ENCODE measurements around the gene RNU6-9.
"Not testable (repeated sequence)": the region's sequence is repeated elsewhere in the genome, so short reads cannot be mapped to it uniquely, and the experiment has no call there.

Gene RNU6-9

DNA sequence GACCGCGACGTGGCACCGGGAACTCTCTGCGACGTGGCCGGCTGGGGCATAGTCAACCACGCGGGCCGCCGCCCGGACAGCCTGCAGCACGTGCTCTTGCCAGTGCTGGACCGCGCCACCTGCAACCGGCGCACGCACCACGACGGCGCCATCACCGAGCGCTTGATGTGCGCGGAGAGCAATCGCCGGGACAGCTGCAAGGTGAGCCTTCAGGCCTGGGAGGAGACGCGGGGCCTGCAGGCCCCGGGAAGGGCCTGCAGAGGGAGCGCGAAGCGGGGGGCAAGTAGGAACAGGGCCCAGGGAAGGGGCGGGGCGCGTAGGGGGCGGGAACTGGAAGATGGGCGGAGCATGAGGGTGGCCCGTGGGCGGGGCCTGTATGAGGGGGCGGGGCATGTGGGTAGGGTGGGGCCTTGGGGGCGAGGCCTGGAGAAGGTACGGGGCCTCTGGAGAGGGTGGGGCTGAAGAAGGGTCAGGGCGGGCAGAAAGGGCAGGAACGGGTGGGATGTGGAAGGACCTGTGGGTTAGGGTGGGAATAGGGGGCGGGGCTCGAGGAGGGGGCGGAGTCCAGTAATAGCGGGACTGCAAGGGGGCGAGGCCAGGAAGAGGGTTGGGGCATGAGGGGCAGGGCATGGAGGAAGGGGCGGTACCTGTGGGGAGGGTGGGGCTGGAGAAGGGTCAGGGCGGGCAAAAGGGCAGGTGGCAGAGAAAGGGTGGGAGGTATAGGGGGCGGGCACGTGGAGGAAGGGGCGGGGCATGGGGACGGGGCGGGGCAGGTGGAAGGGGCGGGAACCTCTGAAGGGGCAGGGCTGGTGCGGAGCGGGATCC is 31.3 kb upstream of the RNU6-9 start:
- DNase-seq, result peak; percentile 46 to 61

DNA sequence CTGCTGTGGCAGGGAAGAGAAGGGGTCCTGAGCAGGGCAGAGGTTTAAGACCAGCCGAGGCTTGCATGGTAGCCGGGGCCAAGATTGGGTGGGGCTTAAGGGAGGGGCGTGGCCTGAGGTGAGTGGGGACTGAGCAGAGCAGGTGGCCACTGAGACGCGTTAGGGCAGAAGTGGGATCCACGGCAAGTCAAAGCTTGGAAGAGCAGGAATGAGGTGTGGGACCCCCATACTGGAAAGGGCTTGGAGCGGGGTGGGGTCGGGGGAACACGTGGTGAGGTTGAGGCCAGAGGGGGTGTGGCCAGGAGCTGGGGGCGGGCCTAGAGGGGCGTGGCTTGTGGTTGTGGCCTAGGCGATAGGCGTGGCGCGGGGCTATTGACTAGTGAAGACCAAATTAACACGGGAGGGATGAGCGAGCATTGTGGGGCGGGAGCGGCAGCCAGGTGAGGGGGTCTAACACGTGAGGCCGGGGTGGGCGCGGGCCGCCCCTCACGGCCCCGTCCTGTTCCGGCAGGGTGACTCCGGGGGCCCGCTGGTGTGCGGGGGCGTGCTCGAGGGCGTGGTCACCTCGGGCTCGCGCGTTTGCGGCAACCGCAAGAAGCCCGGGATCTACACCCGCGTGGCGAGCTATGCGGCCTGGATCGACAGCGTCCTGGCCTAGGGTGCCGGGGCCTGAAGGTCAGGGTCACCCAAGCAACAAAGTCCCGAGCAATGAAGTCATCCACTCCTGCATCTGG is 30.5 kb upstream of the RNU6-9 start:
- DNase-seq, result peak; percentile 69 to 71

DNA sequence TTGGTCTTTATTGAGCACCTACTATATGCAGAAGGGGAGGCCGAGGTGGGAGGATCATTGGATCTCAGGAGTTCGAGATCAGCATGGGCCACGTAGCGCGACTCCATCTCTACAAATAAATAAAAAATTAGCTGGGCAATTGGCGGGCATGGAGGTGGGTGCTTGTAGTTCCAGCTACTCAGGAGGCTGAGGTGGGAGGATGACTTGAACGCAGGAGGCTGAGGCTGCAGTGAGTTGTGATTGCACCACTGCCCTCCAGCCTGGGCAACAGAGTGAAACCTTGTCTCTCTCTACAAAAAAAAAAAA is 30.0 kb upstream of the RNU6-9 start:
- DNase-seq, result no peak

- DNase-seq, result no peak
These were observed 26.4 kb upstream of the RNU6-9 start for GRCh38 chr19:866769-867300.

- DNase-seq, result no peak
These were observed 25.9 kb upstream of the RNU6-9 start for GRCh38 chr19:867301-867793.

- DNase-seq, result no peak
These were observed 25.3 kb upstream of the RNU6-9 start for GRCh38 chr19:867855-868457.

DNA sequence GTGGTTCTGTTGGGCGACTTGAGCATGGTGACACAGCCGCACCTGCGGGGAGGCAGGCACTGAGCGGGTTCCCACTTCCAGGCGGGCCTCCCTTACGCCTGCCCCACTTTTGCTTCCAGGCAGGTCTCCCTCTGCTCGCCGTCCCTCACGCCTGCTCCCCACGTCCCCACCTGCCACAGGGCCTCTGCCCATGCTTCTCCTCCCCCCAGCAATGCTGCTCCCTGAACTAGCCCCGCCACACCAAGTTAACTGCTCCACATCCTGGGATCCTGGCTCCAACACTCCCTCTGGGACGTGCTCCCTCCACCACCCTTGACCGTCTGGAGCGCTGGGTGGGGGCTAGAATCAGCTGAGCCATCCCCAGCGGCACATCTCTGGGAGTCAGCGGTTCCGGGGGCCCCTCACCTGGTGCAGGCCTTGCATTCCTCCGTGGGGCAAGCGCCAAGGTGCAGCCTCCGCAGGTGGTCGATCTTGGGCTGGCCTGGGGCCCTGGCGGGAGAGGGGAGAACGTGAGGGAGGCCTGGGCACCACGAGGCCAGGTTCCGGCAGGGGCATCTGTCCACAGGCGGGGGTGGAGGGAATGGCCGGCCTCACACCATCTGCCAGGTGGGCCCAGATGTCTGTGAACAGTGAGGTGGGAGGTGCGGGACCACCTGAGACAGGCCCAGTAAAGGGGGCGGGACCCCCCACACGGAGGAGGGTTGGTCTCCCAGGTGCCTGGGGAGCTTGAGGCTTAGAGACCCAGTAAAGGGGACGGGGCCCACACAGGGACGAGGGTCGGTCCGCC is 24.6 kb upstream of the RNU6-9 start:
- DNase-seq, result no peak

GRCh38 chr19:869245-870177 is 23.8 kb upstream of the RNU6-9 start:
- no peak for DNase-seq

DNA sequence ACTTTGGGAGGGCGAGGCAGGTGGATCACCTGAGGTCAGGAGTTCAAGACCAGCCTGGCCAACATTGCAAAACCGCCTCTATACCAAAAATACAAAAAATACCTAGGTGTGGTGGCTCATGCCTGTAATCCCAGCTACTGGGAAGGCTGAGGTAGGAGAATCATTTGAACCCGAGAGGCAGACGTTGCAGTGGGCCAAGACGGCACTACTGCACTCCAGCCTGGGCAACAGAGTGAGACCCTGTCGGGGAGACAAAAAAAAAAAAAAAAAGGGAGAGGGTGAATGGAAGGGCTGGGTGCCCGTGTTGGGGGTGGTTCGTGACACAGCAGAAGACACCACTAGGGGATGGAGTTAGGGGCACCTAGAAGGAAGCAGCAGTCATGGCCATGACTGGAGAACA is 23.0 kb upstream of the RNU6-9 start:
- no peak for DNase-seq

DNA sequence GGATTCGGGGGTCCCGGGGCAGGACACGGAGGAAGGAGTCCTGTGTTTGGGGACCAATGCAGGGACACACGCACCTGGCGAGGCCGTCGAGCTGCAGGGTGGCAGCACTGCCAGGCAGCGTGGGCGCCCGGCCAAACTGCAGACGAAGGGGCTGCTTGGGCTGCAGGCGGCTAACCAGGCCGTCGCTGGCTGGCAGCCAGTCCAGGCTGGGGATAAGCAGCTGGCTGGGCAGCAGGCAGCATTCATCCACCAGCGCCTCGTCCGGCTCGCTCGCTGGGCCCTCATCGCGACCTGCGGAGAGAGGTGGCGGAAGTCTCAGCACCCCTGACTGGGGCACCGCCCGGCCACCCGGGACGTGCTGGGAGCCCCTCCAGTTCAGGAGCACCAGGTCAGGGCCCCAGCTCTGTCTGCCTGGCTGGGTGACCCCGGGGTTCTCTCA is 22.3 kb upstream of the RNU6-9 start:
- DNase-seq, result no peak

DNA sequence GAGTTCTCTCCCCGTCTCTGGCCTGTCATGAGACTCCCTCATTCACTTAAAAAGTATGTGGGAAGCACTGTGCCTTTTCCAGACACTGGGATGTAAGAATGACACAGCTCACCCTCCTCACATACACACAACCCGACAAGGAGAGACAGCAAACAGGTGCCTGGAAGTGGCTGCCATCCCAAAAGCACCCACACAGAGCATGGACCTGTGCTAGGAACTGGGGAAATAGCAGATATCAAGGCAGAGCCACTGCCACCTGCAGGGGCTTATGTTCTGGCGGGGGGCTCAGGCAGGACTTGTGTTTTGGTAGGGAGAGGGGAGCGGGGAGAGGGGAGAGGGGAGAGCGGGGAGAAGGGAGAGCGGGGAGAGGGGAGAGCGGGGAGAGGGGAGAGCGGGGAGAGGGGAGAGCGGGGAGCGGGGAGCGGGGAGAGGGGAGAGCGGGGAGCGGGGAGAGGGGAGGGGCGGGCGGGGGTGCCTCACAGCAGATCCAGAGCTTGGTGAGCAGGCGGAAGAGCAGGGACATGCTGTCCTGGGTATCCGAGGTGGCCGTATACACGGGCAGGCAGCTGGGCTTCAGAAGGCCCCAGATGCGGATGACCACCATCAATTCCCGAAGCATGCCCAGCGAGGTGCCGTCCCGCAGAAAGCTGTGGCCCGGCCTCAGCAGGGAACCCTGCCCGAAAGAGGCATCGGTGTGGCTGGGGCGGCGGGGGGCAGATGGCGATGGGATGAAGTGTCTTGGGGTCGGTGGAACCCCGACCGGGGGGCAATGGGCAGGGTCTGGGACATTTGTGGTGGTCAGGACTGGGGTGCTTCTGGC is 21.6 kb upstream of the RNU6-9 start:
- DNase-seq, result peak in 1 of 2 experiments; percentile 17

- DNase-seq, result peak; percentile 62 to 78
These were observed 20.9 kb upstream of the RNU6-9 start for GRCh38 chr19:872266-872951.

DNA sequence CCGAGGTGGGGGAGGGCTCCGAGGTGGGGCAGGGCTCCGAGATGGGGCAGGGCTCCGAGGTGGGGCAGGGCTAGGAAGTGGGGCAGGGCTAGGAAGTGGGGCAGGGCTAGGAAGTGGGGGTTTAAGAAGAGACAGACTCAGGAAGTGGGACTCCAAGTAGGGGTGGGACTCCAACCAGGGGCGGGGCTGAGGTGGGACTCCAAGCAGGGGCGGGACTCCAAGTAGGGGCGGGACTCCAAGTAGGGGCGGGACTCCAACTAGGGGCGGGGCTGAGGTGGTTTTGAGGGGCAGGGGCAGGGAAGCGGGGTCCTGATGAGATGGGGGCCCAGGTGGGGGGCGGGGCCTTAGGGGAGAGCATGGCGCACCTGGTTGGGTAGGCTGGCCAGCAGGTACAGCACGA is 20.2 kb upstream of the RNU6-9 start:
- peak; percentile 33 to 54 for DNase-seq

DNA sequence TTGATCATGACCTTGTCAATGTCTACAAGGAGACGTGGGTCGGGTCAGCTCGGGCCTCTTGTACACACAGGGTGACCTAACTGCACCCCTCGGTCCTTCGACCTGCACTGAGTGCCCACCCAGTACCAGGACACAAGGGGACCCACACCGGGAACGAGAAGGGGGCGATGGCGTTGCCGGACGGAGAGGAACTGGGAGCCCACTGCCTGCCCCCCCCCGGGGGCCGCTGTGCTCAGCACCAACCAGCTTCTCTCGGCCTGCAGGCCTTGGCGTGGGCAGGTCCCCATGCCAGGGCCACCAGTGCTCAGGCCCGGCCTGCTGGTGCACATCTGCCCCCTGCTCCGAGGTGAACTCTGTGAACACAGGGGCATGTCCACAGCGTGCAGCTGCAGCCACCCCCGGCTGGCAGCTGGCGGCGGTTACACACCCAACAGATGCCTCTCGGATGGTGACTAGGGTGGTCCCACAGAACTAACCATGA is 19.7 kb upstream of the RNU6-9 start:
- DNase-seq, result no peak

- no peak for DNase-seq
These were observed 17.9 kb upstream of the RNU6-9 start for GRCh38 chr19:875265-875879.

DNA sequence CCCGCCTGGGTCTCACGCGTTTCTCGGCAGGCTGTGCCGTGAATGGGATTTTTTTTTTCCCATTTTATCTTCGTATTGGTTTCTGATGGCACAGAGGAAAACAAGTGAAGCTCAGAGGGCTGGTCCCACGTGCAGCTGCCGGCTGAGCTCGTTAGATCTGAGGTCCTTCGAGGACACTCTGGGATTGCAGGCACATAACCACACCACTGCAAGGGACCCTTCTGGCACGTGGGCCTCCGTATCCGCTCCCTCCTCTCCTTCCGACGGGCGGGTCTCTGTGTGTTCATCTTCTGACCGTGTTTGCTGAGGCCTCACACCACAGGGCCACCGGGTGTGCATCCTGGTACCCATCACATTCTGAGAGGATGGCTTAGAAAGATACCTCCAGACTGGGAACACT is 17.2 kb upstream of the RNU6-9 start:
- no peak for DNase-seq

DNA sequence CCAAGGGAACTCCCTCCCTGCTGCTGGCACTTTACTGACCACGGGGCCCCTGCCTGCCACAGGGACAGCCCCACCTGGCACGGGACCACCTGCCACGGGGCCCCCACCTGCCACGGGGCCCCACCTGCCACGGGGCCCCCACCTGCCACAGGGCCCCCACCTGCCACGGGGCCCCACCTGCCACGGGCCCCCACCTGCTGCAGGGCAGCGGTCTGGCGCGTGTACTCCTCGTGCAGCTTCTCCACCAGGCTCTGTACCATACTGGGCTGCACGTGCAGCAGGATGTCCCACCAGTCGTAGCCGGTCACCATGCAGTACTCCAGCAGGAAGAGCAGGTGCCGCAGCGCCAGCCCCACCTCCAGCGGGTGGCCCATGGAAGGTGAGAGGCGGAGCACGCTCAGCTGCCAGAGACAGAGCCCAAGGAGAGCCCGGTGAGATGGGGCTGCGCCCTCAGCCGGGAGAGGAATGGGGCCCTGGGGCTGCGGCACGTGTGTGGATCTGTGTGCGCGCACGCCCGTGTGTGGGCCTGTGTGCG is 16.4 kb upstream of the RNU6-9 start:
- no peak for DNase-seq

DNA sequence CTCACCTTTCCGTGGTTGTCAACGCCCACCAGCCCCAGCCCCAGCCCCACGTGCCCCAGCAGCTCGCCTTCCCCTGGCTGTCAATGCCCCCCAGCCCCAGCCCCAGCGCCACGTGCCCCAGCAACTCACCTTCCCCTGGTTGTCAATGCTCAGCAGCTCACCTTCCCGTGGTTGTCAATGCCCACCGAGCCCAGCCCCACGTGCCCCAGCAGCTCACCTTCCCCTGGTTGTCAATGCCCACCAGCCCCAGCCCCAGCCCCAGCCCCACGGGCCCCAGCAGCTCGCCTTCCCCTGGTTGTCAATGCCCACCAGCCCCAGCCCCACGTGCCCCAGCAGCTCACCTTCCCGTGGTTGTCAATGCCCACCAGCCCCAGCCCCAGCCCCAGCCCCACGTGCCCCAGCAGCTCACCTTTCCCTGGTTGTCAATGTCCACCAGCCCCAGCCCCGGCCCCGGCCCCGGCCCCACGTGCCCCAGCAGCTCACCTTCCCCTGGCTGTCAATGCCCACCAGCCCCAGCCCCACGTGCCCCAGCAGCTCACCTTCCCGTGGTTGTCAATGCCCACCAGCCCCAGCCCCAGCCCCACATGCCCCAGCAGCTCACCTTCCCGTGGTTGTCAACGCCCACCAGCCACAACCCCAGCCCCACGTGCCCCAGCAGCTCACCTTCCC is 15.2 kb upstream of the RNU6-9 start:
- DNase-seq, result not testable (repeated sequence)
